ENCODE measurements around the gene DPM2.

DNA sequence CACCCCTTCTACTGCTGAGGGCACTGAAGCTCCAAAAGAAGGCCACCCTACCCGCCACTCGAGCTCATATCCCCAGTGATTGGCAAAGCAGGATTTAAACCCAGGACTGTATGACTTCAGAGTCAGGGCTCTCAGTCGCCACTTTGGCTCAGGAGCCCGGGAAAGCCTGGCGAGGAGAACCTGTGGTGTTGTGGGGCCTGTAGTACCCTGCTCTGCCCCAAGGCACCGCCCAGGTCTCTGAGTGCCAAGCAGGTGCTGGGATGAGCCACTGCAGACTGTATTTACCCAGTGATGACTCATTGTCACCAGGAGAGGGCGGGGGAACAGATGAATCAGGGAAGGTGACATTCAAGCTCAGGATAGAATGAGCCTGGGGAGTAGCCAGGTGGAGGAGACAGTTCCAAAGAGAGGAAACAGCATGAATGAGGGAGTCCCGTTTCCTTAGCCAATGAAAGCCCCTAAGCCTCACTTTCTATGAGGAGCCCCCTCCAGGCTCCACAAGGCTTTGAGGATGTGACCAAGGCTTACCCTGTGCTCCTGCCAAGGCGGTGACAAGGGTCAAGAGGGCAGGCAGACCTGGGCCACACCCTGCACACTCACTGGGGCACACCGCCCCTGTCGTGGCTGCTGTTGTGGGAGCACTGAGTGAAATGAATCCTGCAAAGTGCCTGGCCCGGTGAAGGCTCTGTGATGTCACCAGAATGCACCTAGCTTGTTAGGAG, 17.8 kb upstream of the DPM2 start:
- TF ChIP-seq CTCF (IDR thresholded peaks at IDR 0.05), result peak in 5 of 6 experiments; percentile 21 to 70 (median 50)
- no peak for TF ChIP-seq POLR2A (IDR thresholded peaks at IDR 0.05)

All from thyroid gland (tissue), 4 donors.